Measurements from ENCODE around the gene SNAPC1. TPM values are rescaled to one million over a fixed set of nuclear protein-coding genes. Genes with fewer than 3 reads are reported as not detected.

The SNAPC1 gene
- total RNA-seq, 3 donors from 2014 or later: 4.6 to 9.1 (median 7.2) TPM

DNA sequence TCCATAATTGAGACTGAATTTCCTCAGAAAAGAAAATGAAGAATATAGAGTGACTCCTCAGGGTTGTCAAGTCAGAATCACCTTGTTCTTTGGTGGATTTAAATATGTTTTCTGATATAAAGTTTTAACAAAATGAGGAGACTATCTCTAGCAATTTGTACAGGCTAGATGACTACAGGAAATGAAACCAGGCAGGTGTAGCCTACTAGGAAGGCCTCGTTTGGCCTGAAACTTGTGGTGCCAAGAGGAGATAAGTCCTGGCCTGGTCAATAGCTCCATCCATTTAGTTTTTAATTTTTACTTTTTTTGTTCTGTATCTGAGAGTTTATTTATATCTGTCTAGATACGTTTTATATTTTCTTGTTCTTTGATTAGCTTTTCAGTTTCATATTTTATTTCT is 41.5 kb downstream of the SNAPC1 start:
- Histone ChIP-seq H3K4me1 (no peaks in the 10 kb centered on the region), H3K27ac (no peak overlapping the region), H3K36me3 (no peaks in the 10 kb centered on the region), H3K27me3 (no peaks in the 10 kb centered on the region), H3K9me3 (no peaks in the 10 kb centered on the region), H3K4me3 (no peak overlapping the region)
- no peak for DNase-seq (ENCODE audit: low spot score in 2 of 2)
- intact Hi-C loops (cut with DNase I; ENCODE audit: low total_unique reads): no loop called here
- TF ChIP-seq CTCF (IDR thresholded peaks at IDR 0.05): no peak
- no peak for TF ChIP-seq POLR2AphosphoS5 (IDR thresholded peaks at IDR 0.05)
- TF ChIP-seq POLR2A (IDR thresholded peaks at IDR 0.05): no peak

GRCh38 chr14:61805451-61805850 is 43.2 kb downstream of the SNAPC1 start:
- Histone ChIP-seq H3K9me3 (no peaks in the 10 kb centered on the region), H3K4me3 (no peak overlapping the region), H3K36me3 (no peaks in the 10 kb centered on the region), H3K4me1 (no peaks in the 10 kb centered on the region), H3K27ac (no peak overlapping the region), H3K27me3 (no peaks in the 10 kb centered on the region)
- TF ChIP-seq CTCF (IDR thresholded peaks at IDR 0.05): no peak
- no peak for TF ChIP-seq POLR2AphosphoS5 (IDR thresholded peaks at IDR 0.05)
- no peak for TF ChIP-seq POLR2A (IDR thresholded peaks at IDR 0.05)
- DNase-seq (ENCODE audit: low spot score in 2 of 2): no peak
- intact Hi-C loops (cut with DNase I; ENCODE audit: low total_unique reads): no loop called here

DNA sequence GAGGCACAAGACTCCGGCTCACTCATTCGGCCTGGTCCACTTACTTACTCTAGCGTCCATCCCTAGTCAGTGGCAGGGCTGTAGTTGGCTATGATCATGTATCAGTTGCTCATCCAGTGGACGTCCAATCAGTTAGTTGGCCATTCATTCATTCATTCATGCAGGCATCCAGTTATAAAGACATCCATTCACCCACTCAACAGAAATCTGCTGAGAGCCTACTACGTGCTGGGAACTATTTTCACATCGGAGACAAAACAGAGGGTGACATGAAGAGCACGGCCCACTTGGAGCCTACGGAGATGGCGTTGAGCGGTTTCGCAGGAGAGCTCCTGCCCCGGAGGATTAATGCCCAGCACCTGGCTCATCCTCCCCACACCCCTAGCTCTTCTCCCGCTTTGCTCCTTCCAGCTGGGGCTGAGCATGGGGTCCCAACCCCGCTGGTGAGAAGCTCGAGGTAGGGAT is 49.7 kb downstream of the SNAPC1 start:
- H3K27ac ChIP-seq: no peak overlapping the region
- TF ChIP-seq POLR2AphosphoS5 (IDR thresholded peaks at IDR 0.05) (no peak), POLR2A (IDR thresholded peaks at IDR 0.05) (no peak), CTCF (IDR thresholded peaks at IDR 0.05) (no peak)
- peaks cover 0 to 3% of the 10 kb centered on the region in 2 donors for H3K4me1 ChIP-seq
- no peaks in the 10 kb centered on the region for H3K36me3 ChIP-seq
- intact Hi-C loops (cut with DNase I; ENCODE audit: low total_unique reads): no loop called here
- H3K27me3 ChIP-seq: peaks cover 0 to 15% of the 10 kb centered on the region in 2 donors
- H3K4me3 ChIP-seq: peak overlapping the region in 1 of 3 donors; percentile 66
- H3K9me3 ChIP-seq: no peaks in the 10 kb centered on the region
- DNase-seq (ENCODE audit: low spot score in 2 of 2): no peak

DNA sequence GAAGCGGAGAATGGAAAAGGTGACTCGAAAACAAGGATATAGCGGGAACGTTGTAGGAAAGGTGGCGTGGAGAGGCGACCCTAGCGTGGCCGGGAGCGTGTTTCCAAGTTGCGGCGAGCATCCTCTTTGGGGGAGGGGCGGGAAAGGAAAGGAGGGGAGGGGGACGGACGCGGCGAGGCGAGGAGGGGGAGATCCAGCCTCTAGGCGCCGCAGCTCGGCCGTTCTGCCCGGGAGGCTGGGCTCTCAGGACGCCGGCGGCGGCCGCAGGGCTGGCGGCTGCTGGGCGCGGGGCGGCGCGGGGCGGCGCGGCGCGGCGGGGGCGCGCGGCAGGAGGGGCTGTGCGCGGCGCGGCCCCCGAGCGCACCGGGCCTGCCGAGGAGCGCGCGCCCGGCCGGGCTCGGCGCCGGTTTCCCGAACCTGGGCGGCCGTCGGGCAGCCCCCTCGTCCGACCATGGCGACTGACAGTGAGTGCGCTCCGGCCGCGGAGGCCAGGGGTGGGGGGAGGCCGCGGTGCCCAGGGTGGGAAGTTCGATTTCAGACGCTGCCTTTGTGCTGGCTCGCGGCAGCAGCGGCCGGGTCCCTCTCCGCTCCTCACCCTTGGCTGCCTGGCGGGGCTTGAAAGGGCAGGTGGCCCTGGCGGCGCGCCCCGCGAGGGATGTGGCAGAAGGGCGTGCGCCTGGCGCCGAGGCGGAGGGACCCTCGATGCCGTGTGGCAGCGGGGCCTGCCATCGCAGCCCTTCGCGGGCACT is 50.3 kb downstream of the SNAPC1 start, which contains the start of gene SYT16:
Gene SYT16 (plus strand): TSS at position 357 of the 749 bp plus-strand sequence.
- TF ChIP-seq CTCF (IDR thresholded peaks at IDR 0.05): no peak
- TF ChIP-seq POLR2AphosphoS5 (IDR thresholded peaks at IDR 0.05): no peak
- TF ChIP-seq POLR2A (IDR thresholded peaks at IDR 0.05): no peak
- intact Hi-C loops (cut with DNase I; ENCODE audit: low total_unique reads): no loop called here
- peak within 1 kb of the TSS; percentile 32 to 66 (median 42) for H3K4me3 ChIP-seq

DNA sequence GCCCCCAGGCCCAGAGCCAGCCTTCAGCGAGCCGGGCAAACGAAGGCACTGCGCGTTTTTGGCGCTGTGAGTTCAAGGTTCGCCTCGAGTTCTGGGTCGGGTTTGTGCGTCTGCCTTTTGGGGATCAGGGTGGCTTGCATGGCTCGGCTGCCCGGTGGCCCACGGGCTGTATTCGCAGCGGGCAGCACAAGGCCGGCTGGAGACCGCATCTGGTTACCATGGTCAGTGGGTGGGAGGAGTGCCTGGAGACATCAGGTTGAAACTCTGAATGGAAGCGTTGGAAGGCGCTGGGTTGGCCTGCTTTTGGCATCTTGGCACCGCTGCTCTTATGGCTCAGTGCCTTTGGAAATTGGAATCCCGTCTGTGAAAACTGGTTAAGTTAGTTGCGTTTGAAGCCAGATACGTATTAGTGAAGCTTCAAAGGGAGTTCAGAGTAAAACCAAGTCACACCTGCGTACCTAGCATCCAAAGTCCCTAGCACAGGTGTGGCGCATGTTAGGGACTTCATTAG is 50.9 kb downstream of the SNAPC1 start:
- Histone ChIP-seq H3K36me3 (no peaks in the 10 kb centered on the region), H3K27ac (no peak overlapping the region), H3K9me3 (no peaks in the 10 kb centered on the region), H3K27me3 (peaks cover 0 to 15% of the 10 kb centered on the region in 2 donors), H3K4me1 (peaks cover 0 to 3% of the 10 kb centered on the region in 2 donors), H3K4me3 (peak overlapping the region; percentile 32 to 66 (median 42))
- TF ChIP-seq POLR2AphosphoS5 (IDR thresholded peaks at IDR 0.05) (no peak), CTCF (IDR thresholded peaks at IDR 0.05) (no peak), POLR2A (IDR thresholded peaks at IDR 0.05) (no peak)
- DNase-seq (ENCODE audit: low spot score in 2 of 2): no peak
- intact Hi-C loops (cut with DNase I; ENCODE audit: low total_unique reads): no loop called here

More for the DNA sequence above, 50.3 kb downstream of the SNAPC1 start, which contains the start of gene SYT16:
- Histone ChIP-seq H3K4me1 (peaks cover 0 to 3% of the 10 kb centered on the region in 2 donors), H3K36me3 (no peaks in the 10 kb centered on the region), H3K27me3 (peaks cover 0 to 15% of the 10 kb centered on the region in 2 donors), H3K9me3 (no peaks in the 10 kb centered on the region), H3K27ac (no peak within 1 kb of the TSS)
- no peak for DNase-seq (ENCODE audit: low spot score in 2 of 2)

Measured in breast epithelium (tissue), 4 donors.